CD4-positive, alpha-beta T cell treated with Interleukin-17A for 1 hour (primary cell): ENCODE data around the gene SPNS3.

ENCODE experiments used
- DNase-seq: peaks from one replicate; pipeline ENCODE4 v3.0.0-alpha.2; 2020

The SPNS3 gene

GRCh38 chr17:4511199-4511932, 77.6 kb downstream of the SPNS3 start:
- no peak for DNase-seq

- no peak for DNase-seq
Observed at GRCh38 chr17:4512156-4513112, 78.7 kb downstream of the SPNS3 start.

GRCh38 chr17:4513113-4514032, 79.6 kb downstream of the SPNS3 start:
- no peak for DNase-seq

- no peak for DNase-seq
Observed at GRCh38 chr17:4514206-4514605, 80.5 kb downstream of the SPNS3 start.

GRCh38 chr17:4514779-4515178, 81.0 kb downstream of the SPNS3 start:
- DNase-seq = no peak

- DNase-seq = no peak
Observed at GRCh38 chr17:4515501-4515900, 81.8 kb downstream of the SPNS3 start.

- no peak for DNase-seq
Observed at GRCh38 chr17:4516735-4517134, 83.0 kb downstream of the SPNS3 start.

GRCh38 chr17:4518901-4519300, 85.2 kb downstream of the SPNS3 start:
- no peak for DNase-seq

- DNase-seq = no peak
Observed at GRCh38 chr17:4519361-4519788, 85.6 kb downstream of the SPNS3 start.

- DNase-seq = no peak
Observed at GRCh38 chr17:4520060-4520893, 86.5 kb downstream of the SPNS3 start.

GRCh38 chr17:4520894-4521600, 87.3 kb downstream of the SPNS3 start:
- DNase-seq = no peak

GRCh38 chr17:4522661-4523060, 88.9 kb downstream of the SPNS3 start:
- DNase-seq = no peak

GRCh38 chr17:4523946-4524345, 90.2 kb downstream of the SPNS3 start:
- DNase-seq = no peak

- DNase-seq = no peak
Observed at GRCh38 chr17:4525691-4526397, 92.1 kb downstream of the SPNS3 start.

GRCh38 chr17:4527134-4527533, 93.4 kb downstream of the SPNS3 start:
- DNase-seq = no peak

GRCh38 chr17:4527566-4528125, 93.9 kb downstream of the SPNS3 start:
- no peak for DNase-seq

GRCh38 chr17:4529533-4530152, 95.9 kb downstream of the SPNS3 start:
- no peak for DNase-seq

- DNase-seq = no peak
Observed at GRCh38 chr17:4530799-4531730, 97.3 kb downstream of the SPNS3 start.
